Umbilical cord (tissue), 2 donors: Measurements from ENCODE around the gene VEZF1. TPM values are rescaled to one million over a fixed set of nuclear protein-coding genes. Genes with fewer than 3 reads are reported as not detected.

Experiments used
- DNase-seq: peaks from one replicate; pipeline ENCODE4 v3.0.0-alpha.2; 2015; ENCODE audit warnings: low spot score
- total RNA-seq: library from RNA; depleted of rRNA; stranded (reverse); fragments of >200 nt; gene quantifications from one replicate; pipeline ENCODE4 v1.2.3, GENCODE V29; 2014; ENCODE audit warnings: low replicate concordance; ENCODE audit not compliant: insufficient read depth

The VEZF1 gene
- total RNA-seq, 1 donor from 2014 or later: 50.3 TPM

- DNase-seq: no peak
Observed at GRCh38 chr17:57929386-57929785, 58.7 kb downstream of the VEZF1 start.

GRCh38 chr17:57928928-57929327 is 59.1 kb downstream of the VEZF1 start:
- DNase-seq: no peak

- DNase-seq: peak; percentile 83
Observed at GRCh38 chr17:57927048-57927723, 60.9 kb downstream of the VEZF1 start.

- no peak for DNase-seq
Observed at GRCh38 chr17:57926723-57927047, 61.4 kb downstream of the VEZF1 start.

GRCh38 chr17:57925361-57925990 is 62.6 kb downstream of the VEZF1 start:
- DNase-seq: no peak

- DNase-seq: no peak
Observed at GRCh38 chr17:57924677-57925076, 63.4 kb downstream of the VEZF1 start.

Other genes starting within 250 kb of the VEZF1 start
- not detected for gene CCDC182, start 243.0 kb downstream of the VEZF1 start, total RNA-seq
- gene MRPS23, start 138.2 kb downstream of the VEZF1 start, total RNA-seq: 9.6 TPM
- 38.3 TPM for gene CUEDC1, start 32.8 kb downstream of the VEZF1 start, total RNA-seq
- 209 TPM for gene SRSF1, start 19.0 kb upstream of the VEZF1 start, total RNA-seq
- gene DYNLL2, start 95.2 kb upstream of the VEZF1 start, total RNA-seq: 20.5 TPM
- gene OR4D1, start 160.1 kb upstream of the VEZF1 start, total RNA-seq: 4.6 TPM
- 2.2 TPM for gene OR4D2, start 178.7 kb upstream of the VEZF1 start, total RNA-seq
- not detected for gene EPX, start 204.5 kb upstream of the VEZF1 start, total RNA-seq
- gene MKS1, start 231.0 kb upstream of the VEZF1 start, total RNA-seq: 6.5 TPM